Measurements from ENCODE around the gene FAM200A.

DNA sequence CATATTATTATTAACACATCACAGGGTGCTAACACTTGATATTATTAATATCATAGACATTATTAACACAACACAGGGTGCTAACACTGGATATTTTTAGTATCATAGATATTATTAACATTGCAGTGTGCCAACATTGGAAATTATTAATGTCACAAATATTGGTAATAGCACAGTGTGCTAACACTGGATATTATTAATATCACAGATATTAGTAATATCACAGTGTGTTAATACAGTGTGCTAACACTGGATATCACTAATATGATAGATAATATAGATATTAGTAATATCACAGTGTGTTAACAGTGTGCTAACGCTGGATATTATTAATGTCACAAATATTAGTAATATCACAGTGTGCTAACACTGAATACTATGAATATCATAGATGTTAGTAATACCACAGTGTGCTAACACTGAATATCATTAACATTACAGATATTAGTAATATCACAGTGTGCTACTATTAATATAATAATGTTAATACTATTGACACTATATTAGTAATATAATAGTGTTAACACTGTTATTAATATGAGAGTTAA lies 44.6 kb upstream of the FAM200A start:
- no peak for TF ChIP-seq POLR2AphosphoS5 (IDR thresholded peaks at IDR 0.05; ENCODE audit: low read depth, low read length)
- TF ChIP-seq POLR2A (IDR thresholded peaks at IDR 0.05; ENCODE audit: low read depth, low read length), result no peak
- TF ChIP-seq TAF1 (IDR thresholded peaks at IDR 0.05; ENCODE audit: low read depth, low read length), result no peak

All from GM12891 (cell line).